UCSD-AML1 (cell line): ENCODE measurements around the gene PARP8.
"Not testable (repeated sequence)": the region's sequence is repeated elsewhere in the genome, so short reads cannot be mapped to it uniquely, and the experiment has no call there.

Experiments used
- DNase-seq: peaks from one replicate; lab custom pipeline; 2025; ENCODE audit not compliant: unreplicated experiment; lab: John Stamatoyannopoulos, UW

The PARP8 gene

GRCh38 chr5:50666261-50667022, at the start of gene PARP8:
PARP8 (plus strand) TSS chr5:50666637; CDS start chr5:50667096, 459 bp downstream.
- no peak for DNase-seq

GRCh38 chr5:50623666-50624065, 42.8 kb upstream of the PARP8 start:
- DNase-seq = no peak

- DNase-seq = peak; percentile 20
Measured at GRCh38 chr5:50634866-50635265, 31.6 kb upstream of the PARP8 start.

- DNase-seq = not testable (repeated sequence)
Measured at GRCh38 chr5:50637576-50637975, 28.9 kb upstream of the PARP8 start.

GRCh38 chr5:50646591-50646990, 19.8 kb upstream of the PARP8 start:
- no peak for DNase-seq

GRCh38 chr5:50647726-50648125, 18.7 kb upstream of the PARP8 start:
- no peak for DNase-seq

GRCh38 chr5:50653946-50654345, 12.5 kb upstream of the PARP8 start:
- DNase-seq = no peak

GRCh38 chr5:50655067-50655809, 11.2 kb upstream of the PARP8 start:
- no peak for DNase-seq

- no peak for DNase-seq
Measured at GRCh38 chr5:50655810-50656205, 10.6 kb upstream of the PARP8 start.

- no peak for DNase-seq
Measured at GRCh38 chr5:50657044-50657443, 9.4 kb upstream of the PARP8 start.

- DNase-seq = no peak
Measured at GRCh38 chr5:50658246-50658645, 8.2 kb upstream of the PARP8 start.

GRCh38 chr5:50663636-50664035, 2.8 kb upstream of the PARP8 start:
- peak; percentile 7 for DNase-seq

- no peak for DNase-seq
Measured at GRCh38 chr5:50665091-50665490, 1.3 kb upstream of the PARP8 start.

GRCh38 chr5:50665761-50666202, 655 bp upstream of the PARP8 start:
- not testable (repeated sequence) for DNase-seq

- peak; percentile 16 for DNase-seq
Measured at GRCh38 chr5:50667023-50667652, 701 bp downstream of the PARP8 start.

GRCh38 chr5:50667653-50668595, 1.5 kb downstream of the PARP8 start:
- peak; percentile 16 for DNase-seq

GRCh38 chr5:50668636-50669035, 2.2 kb downstream of the PARP8 start:
- not testable (repeated sequence) for DNase-seq

- no peak for DNase-seq
Measured at GRCh38 chr5:50672663-50673062, 6.2 kb downstream of the PARP8 start.

GRCh38 chr5:50673444-50673843, 7.0 kb downstream of the PARP8 start:
- DNase-seq = not testable (repeated sequence)

GRCh38 chr5:50675385-50675784, 8.9 kb downstream of the PARP8 start:
- DNase-seq = no peak

- DNase-seq = not testable (repeated sequence)
Measured at GRCh38 chr5:50679554-50679953, 13.1 kb downstream of the PARP8 start.
